Endothelial cell of umbilical vein (primary cell): Measurements from ENCODE around the gene RASSF10.

Experiments used
- EZH2 ChIP-seq: IDR thresholded peaks from 2 replicates; pipeline ENCODE4 v1.6.1; 2012; ENCODE audit warnings: borderline replicate concordance, low read depth, mild to moderate bottlenecking, moderate library complexity, low read length, inconsistent platforms; ENCODE audit not compliant: severe bottlenecking
- FOS ChIP-seq: IDR thresholded peaks from 2 replicates; pipeline ENCODE4 v1.6.1; 2011; ENCODE audit warnings: mild to moderate bottlenecking, low read length, moderate library complexity, borderline replicate concordance; ENCODE audit not compliant: insufficient read depth
- POLR2A ChIP-seq: IDR thresholded peaks from 2 replicates; pipeline ENCODE4 v1.6.1; 2012; ENCODE audit warnings: low read depth, mild to moderate bottlenecking, control low read depth, low read length
- POLR2AphosphoS5 ChIP-seq: IDR thresholded peaks from 2 replicates; pipeline ENCODE4 v1.6.1; 2012; ENCODE audit warnings: low read depth, mild to moderate bottlenecking, control low read depth, low read length, moderate library complexity; ENCODE audit not compliant: insufficient read depth
- TF ChIP-seq, protein P1 (sequence below), 2 donors: IDR thresholded peaks; 1 replicate in 1 of 2; 2 replicates in 1 of 2; pipeline ENCODE4 v1.5.1; 2011; ENCODE audit warnings: low read length in 2 of 2, mild to moderate bottlenecking in 2 of 2, moderate library complexity in 2 of 2, control low read depth in 1 of 2, inconsistent platforms in 1 of 2, low read depth in 1 of 2; ENCODE audit not compliant: insufficient read depth in 1 of 2; ENCODE audit errors: extremely low read depth in 1 of 2
- TF ChIP-seq, protein P2 (sequence below): IDR thresholded peaks from 2 replicates; pipeline ENCODE4 v1.6.1; 2011; ENCODE audit not compliant: insufficient read depth, insufficient read length

DNA sequence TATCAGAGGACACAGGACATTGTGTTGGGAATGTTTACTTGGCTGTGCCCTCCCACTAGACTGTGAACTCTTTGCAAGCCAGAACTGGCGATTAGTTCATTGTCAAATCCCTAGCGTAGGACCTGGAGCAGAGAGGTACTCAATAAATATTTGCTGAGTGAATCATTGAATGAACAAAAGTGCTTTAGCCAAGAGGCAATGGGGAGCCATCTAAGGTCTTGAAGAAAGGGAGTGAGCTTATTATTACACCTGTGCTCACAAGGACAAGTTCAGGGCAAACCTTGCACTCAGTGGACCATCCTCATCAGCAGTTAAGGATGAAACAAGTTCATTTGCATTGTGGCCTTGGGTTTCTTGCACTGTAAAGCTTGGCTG, 1.1 kb upstream of the RASSF10 start:
- TF ChIP-seq, protein P1, sequence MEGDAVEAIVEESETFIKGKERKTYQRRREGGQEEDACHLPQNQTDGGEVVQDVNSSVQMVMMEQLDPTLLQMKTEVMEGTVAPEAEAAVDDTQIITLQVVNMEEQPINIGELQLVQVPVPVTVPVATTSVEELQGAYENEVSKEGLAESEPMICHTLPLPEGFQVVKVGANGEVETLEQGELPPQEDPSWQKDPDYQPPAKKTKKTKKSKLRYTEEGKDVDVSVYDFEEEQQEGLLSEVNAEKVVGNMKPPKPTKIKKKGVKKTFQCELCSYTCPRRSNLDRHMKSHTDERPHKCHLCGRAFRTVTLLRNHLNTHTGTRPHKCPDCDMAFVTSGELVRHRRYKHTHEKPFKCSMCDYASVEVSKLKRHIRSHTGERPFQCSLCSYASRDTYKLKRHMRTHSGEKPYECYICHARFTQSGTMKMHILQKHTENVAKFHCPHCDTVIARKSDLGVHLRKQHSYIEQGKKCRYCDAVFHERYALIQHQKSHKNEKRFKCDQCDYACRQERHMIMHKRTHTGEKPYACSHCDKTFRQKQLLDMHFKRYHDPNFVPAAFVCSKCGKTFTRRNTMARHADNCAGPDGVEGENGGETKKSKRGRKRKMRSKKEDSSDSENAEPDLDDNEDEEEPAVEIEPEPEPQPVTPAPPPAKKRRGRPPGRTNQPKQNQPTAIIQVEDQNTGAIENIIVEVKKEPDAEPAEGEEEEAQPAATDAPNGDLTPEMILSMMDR (IDR thresholded peaks at IDR 0.05; ENCODE audit: extremely low read depth in 1 of 2, insufficient read depth in 1 of 2, low read depth in 1 of 2, low read length in 2 of 2) = no peak
- TF ChIP-seq POLR2AphosphoS5 = no peak
- TF ChIP-seq FOS = no peak
- no peak for TF ChIP-seq EZH2
- TF ChIP-seq, protein P2, sequence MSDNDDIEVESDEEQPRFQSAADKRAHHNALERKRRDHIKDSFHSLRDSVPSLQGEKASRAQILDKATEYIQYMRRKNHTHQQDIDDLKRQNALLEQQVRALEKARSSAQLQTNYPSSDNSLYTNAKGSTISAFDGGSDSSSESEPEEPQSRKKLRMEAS = no peak
- no peak for TF ChIP-seq POLR2A
